Hepatocyte (in vitro differentiated cells): ENCODE results near the gene TEAD1. TPM values are rescaled to one million over a fixed set of nuclear protein-coding genes. Genes with fewer than 3 reads are reported as not detected.

ENCODE experiments used
- DNase-seq: peaks from one replicate; pipeline ENCODE4 v3.0.0-alpha.2; 2016; ENCODE audit warnings: low spot score
- H2AFZ ChIP-seq: fragments of 200-600 bp; sonication (generic); 2 replicates; pipeline ENCODE4 v1.6.0; 2016; ENCODE audit warnings: antibody characterized with exemption, mild to moderate bottlenecking
- H3K27ac ChIP-seq: fragments of 200-600 bp; sonication (generic); 2 replicates; pipeline ENCODE4 v1.5.1; 2016; ENCODE audit warnings: mild to moderate bottlenecking
- H3K27me3 ChIP-seq: fragments of 200-600 bp; sonication (generic); 2 replicates; pipeline ENCODE4 v1.6.1; 2016
- H3K36me3 ChIP-seq: fragments of 200-600 bp; sonication (generic); replicated peaks from 2 replicates; pipeline ENCODE4 v1.5.1; 2016; ENCODE audit warnings: low read depth; ENCODE audit not compliant: insufficient read depth
- H3K4me1 ChIP-seq: fragments of 200-600 bp; sonication (generic); 2 replicates; pipeline ENCODE4 v1.5.1; 2016; ENCODE audit warnings: mild to moderate bottlenecking, moderate library complexity; ENCODE audit not compliant: insufficient read depth
- H3K4me2 ChIP-seq: fragments of 200-600 bp; sonication (generic); 2 replicates; pipeline ENCODE4 v1.6.0; 2016
- H3K4me3 ChIP-seq: fragments of 200-600 bp; sonication (generic); 2 replicates; pipeline ENCODE4 v1.5.1; 2016; ENCODE audit warnings: mild to moderate bottlenecking
- H3K79me2 ChIP-seq: fragments of 200-600 bp; sonication (generic); 2 replicates; pipeline ENCODE4 v1.6.0; 2017; ENCODE audit warnings: mild to moderate bottlenecking
- H3K9me2 ChIP-seq: fragments of 200-600 bp; sonication (generic); replicated peaks from 2 replicates; pipeline ENCODE4 v1.6.0; 2017; ENCODE audit warnings: mild to moderate bottlenecking; ENCODE audit not compliant: insufficient read depth
- H3K9me3 ChIP-seq: fragments of 200-600 bp; sonication (generic); 2 replicates; pipeline ENCODE4 v1.5.1; 2016; ENCODE audit warnings: low read depth, mild to moderate bottlenecking
- H4K20me1 ChIP-seq: fragments of 200-600 bp; sonication (generic); 2 replicates; pipeline ENCODE4 v1.6.0; 2016; ENCODE audit warnings: mild to moderate bottlenecking; ENCODE audit not compliant: insufficient read depth, poor library complexity, severe bottlenecking
- CTCF ChIP-seq: fragments of 200-600 bp; sonication (generic); IDR thresholded peaks from 2 replicates; pipeline ENCODE4 v1.5.1; 2016; ENCODE audit warnings: antibody characterized with exemption, mild to moderate bottlenecking; ENCODE audit not compliant: poor library complexity
- EZH2 ChIP-seq: fragments of 200-600 bp; sonication (generic); IDR thresholded peaks from 2 replicates; pipeline ENCODE4 v1.6.1; 2016; ENCODE audit warnings: antibody characterized with exemption, mild to moderate bottlenecking, borderline replicate concordance
- EZH2phosphoT487 ChIP-seq: fragments of 200-600 bp; sonication (generic); IDR thresholded peaks from one replicate; pipeline ENCODE4 v1.6.1; 2018; ENCODE audit warnings: antibody characterized with exemption, mild to moderate bottlenecking, low read depth, moderate library complexity; ENCODE audit not compliant: unreplicated experiment, severe bottlenecking
- WGBS: methylation state at CpG from one replicate; pipeline ENCODE4 v1.1.6; 2016; ENCODE audit warnings: low lambda C conversion rate; ENCODE audit errors: missing lambda C conversion rate; 5-methylcytosine and 5-hydroxymethylcytosine counted together
- polyA plus RNA-seq: library from polyadenylated mRNA; unstranded; fragments of >200 nt; fragmentation: Nextera tagmentation; extraction: Ambion mirVana; gene quantifications from 2 replicates; pipeline ENCODE4 v1.2.1, GENCODE V29; 2016
- total RNA-seq: library from RNA; depleted of rRNA; stranded (reverse); fragments of >200 nt; gene quantifications from 2 replicates; pipeline ENCODE4 v1.2.3, GENCODE V29; 2014

TEAD1 gene
- total and polyA plus RNA-seq, 2 experiments from 2014 or later, result 37.2 to 82.2 TPM

DNA sequence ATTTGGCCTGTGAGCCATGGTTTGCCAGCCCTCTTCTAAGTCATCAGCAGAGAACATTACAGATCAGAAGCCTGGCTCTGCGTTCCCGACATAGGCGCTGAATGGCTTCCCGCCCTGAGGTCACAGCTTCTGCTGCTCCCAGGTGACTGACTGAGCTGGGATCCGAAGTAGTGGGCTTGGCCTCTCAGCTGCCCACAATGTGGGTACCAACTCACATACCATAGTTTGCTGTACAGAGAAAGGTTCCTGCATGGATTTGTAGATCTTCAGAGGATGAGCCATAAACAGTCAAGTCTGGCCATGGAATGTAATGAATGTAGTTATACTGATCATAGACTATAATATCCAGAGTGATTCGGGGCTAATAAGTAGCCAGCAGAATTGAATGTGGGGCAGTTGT lies 42.6 kb downstream of the TEAD1 start:
- Histone ChIP-seq H3K4me2 (no peak overlapping the region), H3K27ac (no peak overlapping the region), H3K9me3 (no peaks in the 10 kb centered on the region), H4K20me1 (peaks cover 6% of the 10 kb centered on the region), H2AFZ (no peak overlapping the region), H3K36me3 (no peaks in the 10 kb centered on the region), H3K4me1 (peaks cover 2% of the 10 kb centered on the region), H3K9me2 (no peaks in the 10 kb centered on the region), H3K4me3 (no peak overlapping the region), H3K27me3 (no peaks in the 10 kb centered on the region), H3K79me2 (peaks cover 99% of the 10 kb centered on the region)
- 88% methylated on average over 6 of the region's 6 CpGs for WGBS
- DNase-seq, result no peak
- TF ChIP-seq EZH2, result no peak
- no peak for TF ChIP-seq CTCF
- no peak for TF ChIP-seq EZH2phosphoT487

GRCh38 chr11:12717851-12718291 lies 43.6 kb downstream of the TEAD1 start:
- peaks cover 99% of the 10 kb centered on the region for H3K79me2 ChIP-seq
- H4K20me1 ChIP-seq, result peaks cover 6% of the 10 kb centered on the region
- no peak overlapping the region for H3K4me3 ChIP-seq
- H3K36me3 ChIP-seq, result no peaks in the 10 kb centered on the region
- no peak overlapping the region for H2AFZ ChIP-seq
- DNase-seq, result no peak
- no peaks in the 10 kb centered on the region for H3K27me3 ChIP-seq
- H3K9me2 ChIP-seq, result no peaks in the 10 kb centered on the region
- no peak overlapping the region for H3K4me2 ChIP-seq
- H3K27ac ChIP-seq, result no peak overlapping the region
- H3K9me3 ChIP-seq, result no peaks in the 10 kb centered on the region
- WGBS, result 85% methylated on average over 5 of the region's 5 CpGs
- peaks cover 12% of the 10 kb centered on the region for H3K4me1 ChIP-seq
- TF ChIP-seq CTCF (no peak), EZH2 (no peak), EZH2phosphoT487 (no peak)

- no peaks in the 10 kb centered on the region for H3K9me2 ChIP-seq
- no peaks in the 10 kb centered on the region for H3K9me3 ChIP-seq
- H3K4me3 ChIP-seq, result no peak overlapping the region
- no peaks in the 10 kb centered on the region for H3K27me3 ChIP-seq
- H2AFZ ChIP-seq, result no peak overlapping the region
- DNase-seq, result no peak
- WGBS, result 83% methylated on average over 3 of the region's 4 CpGs
- TF ChIP-seq EZH2, result no peak
- no peak for TF ChIP-seq CTCF
- no peak for TF ChIP-seq EZH2phosphoT487
- H3K36me3 ChIP-seq, result no peaks in the 10 kb centered on the region
- no peak overlapping the region for H3K4me2 ChIP-seq
- peaks cover 6% of the 10 kb centered on the region for H4K20me1 ChIP-seq
- H3K27ac ChIP-seq, result no peak overlapping the region
- H3K79me2 ChIP-seq, result peaks cover 99% of the 10 kb centered on the region
- peaks cover 26% of the 10 kb centered on the region for H3K4me1 ChIP-seq
Measured at GRCh38 chr11:12719221-12719620, 45.0 kb downstream of the TEAD1 start.
